Left lung (tissue), 10 donors: ENCODE data around the gene MISP. TPM values are rescaled to one million over a fixed set of nuclear protein-coding genes. Genes with fewer than 3 reads are reported as not detected.

ENCODE experiments used
- ATAC-seq: fragments of 200-7000 bp; cut with Tn5 transposase; one replicate; pipeline ENCODE4 v1.9.1; 2020; ENCODE audit warnings: moderate library complexity
- DNase-seq, 4 donors: peaks; one replicate each; pipeline ENCODE4 v3.0.0-alpha.2; 2013 to 2020
- H3K27ac ChIP-seq, 2 donors: fragments of 200-600 bp; sonication (generic) in 1 of 2; one replicate each; pipeline versions ENCODE4 v1.5.0 to v1.8.0; 2020 to 2021
- H3K27me3 ChIP-seq, 2 donors: fragments of 200-600 bp; sonication (generic) in 1 of 2; one replicate each; pipeline versions ENCODE4 v1.5.0 to v1.8.0; 2020 to 2021
- H3K36me3 ChIP-seq, 2 donors: fragments of 200-600 bp; sonication (generic) in 1 of 2; one replicate each; pipeline versions ENCODE4 v1.5.0 to v1.8.0; 2020 to 2021
- H3K4me1 ChIP-seq, 2 donors: fragments of 200-600 bp; one replicate each; pipeline ENCODE4 v1.8.0; 2021
- H3K4me3 ChIP-seq, 2 donors: fragments of 200-600 bp; sonication (generic) in 1 of 2; one replicate each; pipeline versions ENCODE4 v1.5.0 to v1.8.0; 2020 to 2021; ENCODE audit warnings: mild to moderate bottlenecking in 1 of 2
- H3K9me3 ChIP-seq, 2 donors: fragments of 200-600 bp; sonication (generic) in 1 of 2; one replicate each; pipeline versions ENCODE4 v1.5.0 to v1.8.0; 2020 to 2021
- intact Hi-C, 2 donors: fragments of 100-400 bp; cut with DNase I; formaldehyde crosslinking; loops; one replicate each; pipeline versions ENCODE4 v1.11.2 to v1.14.2; 2022
- polyA plus RNA-seq, 6 donors: library from polyadenylated mRNA; unstranded; fragments of 120-200 nt; gene quantifications; one replicate each; pipeline ENCODE4 v1.2.1, GENCODE V29; 2013; ENCODE audit not compliant: insufficient read length in 6 of 6
- total RNA-seq, 2 donors: library from RNA; stranded (reverse); fragmentation: NEBNext Ultra II Directional; extraction: Animal tissue kit (Norgen Biotek cat#: 25700); gene quantifications; one replicate each; pipeline ENCODE4 v1.2.1, GENCODE V29; 2021
- TF ChIP-seq, protein P1 (sequence below), 2 donors: fragments of 200-600 bp; sonication (generic) in 1 of 2; IDR thresholded peaks; one replicate each; pipeline versions ENCODE4 v1.5.0 to v1.8.0; 2021; ENCODE audit warnings: antibody characterized with exemption in 2 of 2
- donor health status: DM: no; HTN: yes; CAD: no.
- donor health status: DM: no; HTN: no; CAD: no.

MISP gene
- total and polyA plus RNA-seq, 8 donors: 5.8 to 44.0 (median 13.2) TPM

GRCh38 chr19:804419-805165, 53.7 kb downstream of the MISP start:
- H3K4me1 ChIP-seq: peaks cover 38 to 52% of the 10 kb centered on the region in 2 donors
- H3K9me3 ChIP-seq: no peaks in the 10 kb centered on the region
- no peak overlapping the region for H3K27ac ChIP-seq
- ATAC-seq (no peak), DNase-seq (no peak)
- TF ChIP-seq, protein P1, sequence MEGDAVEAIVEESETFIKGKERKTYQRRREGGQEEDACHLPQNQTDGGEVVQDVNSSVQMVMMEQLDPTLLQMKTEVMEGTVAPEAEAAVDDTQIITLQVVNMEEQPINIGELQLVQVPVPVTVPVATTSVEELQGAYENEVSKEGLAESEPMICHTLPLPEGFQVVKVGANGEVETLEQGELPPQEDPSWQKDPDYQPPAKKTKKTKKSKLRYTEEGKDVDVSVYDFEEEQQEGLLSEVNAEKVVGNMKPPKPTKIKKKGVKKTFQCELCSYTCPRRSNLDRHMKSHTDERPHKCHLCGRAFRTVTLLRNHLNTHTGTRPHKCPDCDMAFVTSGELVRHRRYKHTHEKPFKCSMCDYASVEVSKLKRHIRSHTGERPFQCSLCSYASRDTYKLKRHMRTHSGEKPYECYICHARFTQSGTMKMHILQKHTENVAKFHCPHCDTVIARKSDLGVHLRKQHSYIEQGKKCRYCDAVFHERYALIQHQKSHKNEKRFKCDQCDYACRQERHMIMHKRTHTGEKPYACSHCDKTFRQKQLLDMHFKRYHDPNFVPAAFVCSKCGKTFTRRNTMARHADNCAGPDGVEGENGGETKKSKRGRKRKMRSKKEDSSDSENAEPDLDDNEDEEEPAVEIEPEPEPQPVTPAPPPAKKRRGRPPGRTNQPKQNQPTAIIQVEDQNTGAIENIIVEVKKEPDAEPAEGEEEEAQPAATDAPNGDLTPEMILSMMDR (IDR thresholded peaks at IDR 0.05): no peak
- H3K4me3 ChIP-seq: no peak overlapping the region
- intact Hi-C loops: no loop called here
- H3K27me3 ChIP-seq: no peaks in the 10 kb centered on the region
- H3K36me3 ChIP-seq: peaks cover 13 to 100% of the 10 kb centered on the region in 2 donors

- TF ChIP-seq, protein P1 (IDR thresholded peaks at IDR 0.05): no peak
- intact Hi-C loops: no loop called here
- Histone ChIP-seq H3K4me3 (no peak overlapping the region), H3K4me1 (peaks cover 33 to 46% of the 10 kb centered on the region in 2 donors), H3K27me3 (no peaks in the 10 kb centered on the region), H3K36me3 (peaks cover 13 to 100% of the 10 kb centered on the region in 2 donors), H3K27ac (no peak overlapping the region), H3K9me3 (no peaks in the 10 kb centered on the region)
- ATAC-seq: no peak
- DNase-seq: no peak
Observed at GRCh38 chr19:805166-805551, 54.2 kb downstream of the MISP start.

GRCh38 chr19:805600-806550, 55.0 kb downstream of the MISP start:
- TF ChIP-seq, protein P1 (IDR thresholded peaks at IDR 0.05): no peak
- peaks cover 13 to 100% of the 10 kb centered on the region in 2 donors for H3K36me3 ChIP-seq
- H3K27me3 ChIP-seq: no peaks in the 10 kb centered on the region
- H3K27ac ChIP-seq: no peak overlapping the region
- H3K4me1 ChIP-seq: peaks cover 25 to 39% of the 10 kb centered on the region in 2 donors
- no peaks in the 10 kb centered on the region for H3K9me3 ChIP-seq
- no peak overlapping the region for H3K4me3 ChIP-seq
- DNase-seq (no peak), ATAC-seq (no peak)
- intact Hi-C loops: no loop called here

GRCh38 chr19:806815-807421, 56.0 kb downstream of the MISP start:
- Histone ChIP-seq H3K4me1 (peaks cover 15 to 29% of the 10 kb centered on the region in 2 donors), H3K27me3 (no peaks in the 10 kb centered on the region), H3K36me3 (peaks cover 13 to 100% of the 10 kb centered on the region in 2 donors), H3K27ac (no peak overlapping the region), H3K9me3 (no peaks in the 10 kb centered on the region), H3K4me3 (no peak overlapping the region)
- TF ChIP-seq, protein P1 (IDR thresholded peaks at IDR 0.05): no peak
- ATAC-seq: no peak
- intact Hi-C loops: no loop called here
- no peak for DNase-seq
